LNCAP (cell line): Measurements from ENCODE around the gene TGFBRAP1.

ENCODE experiments used
- CTCF ChIP-seq: fragments of 450-650 bp; IDR thresholded peaks from 2 replicates; pipeline ENCODE4 v1.5.1; 2017; ENCODE audit warnings: mild to moderate bottlenecking

Gene TGFBRAP1

GRCh38 chr2:105258835-105259350, 70.6 kb downstream of the TGFBRAP1 start:
- TF ChIP-seq CTCF, result no peak

- no peak for TF ChIP-seq CTCF
These were observed 71.6 kb downstream of the TGFBRAP1 start for GRCh38 chr2:105257981-105258380.

GRCh38 chr2:105256431-105257047, 73.0 kb downstream of the TGFBRAP1 start:
- no peak for TF ChIP-seq CTCF

DNA sequence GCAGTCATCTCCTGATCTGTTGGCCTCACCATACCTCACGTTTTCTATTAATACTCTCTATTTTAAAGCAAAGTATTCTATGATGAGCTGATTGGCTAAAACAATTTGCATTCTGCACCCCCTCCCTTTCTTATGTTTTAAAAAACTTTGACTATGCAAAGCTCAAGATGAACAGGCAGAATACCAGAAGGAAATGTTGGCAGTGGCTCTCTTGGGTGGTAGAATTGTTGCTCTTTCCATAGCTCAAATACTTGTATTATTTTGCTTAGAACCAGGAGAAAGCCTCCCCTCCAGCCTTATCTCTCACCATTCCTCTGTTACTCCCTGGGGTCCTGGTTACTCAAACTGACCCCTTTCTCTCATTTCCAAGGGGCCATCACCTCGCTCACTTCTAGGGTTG, 73.6 kb downstream of the TGFBRAP1 start:
- no peak for TF ChIP-seq CTCF

GRCh38 chr2:105254531-105255210, 74.9 kb downstream of the TGFBRAP1 start:
- no peak for TF ChIP-seq CTCF

DNA sequence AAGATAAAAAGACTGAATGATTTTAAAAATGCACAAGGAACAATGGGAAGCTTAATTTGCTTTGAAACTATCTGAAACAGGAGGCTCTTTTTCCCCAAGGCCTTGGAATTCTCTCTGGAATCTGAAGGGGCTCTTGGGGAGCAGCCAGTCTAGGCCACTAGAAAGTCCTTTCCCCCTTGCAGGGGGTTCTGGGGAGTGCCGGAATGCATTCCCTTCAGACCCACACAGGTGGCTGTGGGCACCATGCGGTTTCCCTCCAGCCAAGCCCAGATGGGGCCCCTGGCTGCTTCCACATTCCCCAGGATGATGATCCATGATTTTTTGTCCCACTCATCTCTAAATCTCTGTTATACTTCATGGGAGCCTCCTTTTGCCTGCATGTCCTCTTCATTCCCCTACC, 77.3 kb downstream of the TGFBRAP1 start:
- no peak for TF ChIP-seq CTCF

DNA sequence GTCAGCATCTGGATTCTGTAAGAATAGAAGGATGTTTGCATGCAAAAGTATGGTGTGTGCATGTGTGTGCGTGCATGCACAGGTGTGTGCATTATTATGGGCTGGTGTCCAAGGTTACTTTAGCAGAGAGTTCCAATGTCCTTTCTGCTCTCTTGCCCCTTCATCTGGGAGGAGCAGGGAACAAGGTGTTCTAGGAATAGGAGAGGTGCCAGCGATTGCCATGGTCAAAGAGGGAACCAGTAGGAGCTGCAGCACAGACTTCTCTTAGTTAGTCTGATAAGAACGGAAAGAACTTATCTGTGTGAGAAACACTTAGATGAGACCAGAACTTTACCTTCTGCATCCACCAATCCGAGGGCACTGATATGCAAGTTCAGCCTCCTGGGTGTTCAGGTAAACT, 79.6 kb downstream of the TGFBRAP1 start:
- no peak for TF ChIP-seq CTCF
